NCI-H1105 treated with DMSO at 0.1 percent for 48 hours (cell line): ENCODE results near the gene EXOSC5.
A peak's percentile ranks its signal among the peaks of the same experiment; 100 is the strongest.
"Not testable (repeated sequence)": the region's sequence is repeated elsewhere in the genome, so short reads cannot be mapped to it uniquely, and the experiment has no call there.

Experiments
- DNase-seq: peaks from one replicate; lab custom pipeline; 2025; lab: John Stamatoyannopoulos, UW

The EXOSC5 gene

GRCh38 chr19:41397086-41398049, at the start of gene EXOSC5, which contains the start of gene BCKDHA:
EXOSC5 (minus strand) TSS chr19:41397359; CDS start chr19:41397328, 31 bp downstream.
BCKDHA (plus strand) TSS chr19:41397818; CDS start chr19:41397828, 10 bp downstream.
- peak; percentile 100 for DNase-seq

GRCh38 chr19:41445575-41445974, 48.4 kb upstream of the EXOSC5 start:
- no peak for DNase-seq

GRCh38 chr19:41443813-41444455, 46.8 kb upstream of the EXOSC5 start:
- DNase-seq: no peak

GRCh38 chr19:41442473-41443355, 45.6 kb upstream of the EXOSC5 start, which contains the start of gene ERICH4:
ERICH4 (plus strand) TSS chr19:41443156; CDS start chr19:41443170, 14 bp downstream.
- DNase-seq: no peak

GRCh38 chr19:41441321-41441945, 44.3 kb upstream of the EXOSC5 start:
- DNase-seq: no peak

GRCh38 chr19:41439441-41440222, 42.5 kb upstream of the EXOSC5 start, which contains the start of gene DMAC2:
DMAC2 (minus strand) TSS chr19:41439912; CDS start chr19:41439899, 13 bp downstream.
- DNase-seq: peak; percentile 98

- no peak for DNase-seq
Observed at GRCh38 chr19:41437944-41438574, 40.9 kb upstream of the EXOSC5 start.

- DNase-seq: no peak
Observed at GRCh38 chr19:41436674-41436951, 39.5 kb upstream of the EXOSC5 start.

GRCh38 chr19:41435936-41436673, 38.9 kb upstream of the EXOSC5 start:
- DNase-seq: no peak

GRCh38 chr19:41435376-41435775, 38.2 kb upstream of the EXOSC5 start:
- DNase-seq: not testable (repeated sequence)

GRCh38 chr19:41434450-41434849, 37.3 kb upstream of the EXOSC5 start:
- no peak for DNase-seq

GRCh38 chr19:41433171-41433570, 36.0 kb upstream of the EXOSC5 start:
- DNase-seq: no peak

GRCh38 chr19:41431426-41432386, 34.5 kb upstream of the EXOSC5 start:
- no peak for DNase-seq

- DNase-seq: no peak
Observed at GRCh38 chr19:41430922-41431321, 33.8 kb upstream of the EXOSC5 start.

- no peak for DNase-seq
Observed at GRCh38 chr19:41428481-41428859, 31.3 kb upstream of the EXOSC5 start.

GRCh38 chr19:41427647-41428480, 30.7 kb upstream of the EXOSC5 start:
- peak; percentile 84 for DNase-seq

- DNase-seq: peak; percentile 83
Observed at GRCh38 chr19:41426952-41427646, 29.9 kb upstream of the EXOSC5 start, which contains the start of gene B3GNT8. B3GNT8 (minus strand) TSS chr19:41427374; CDS start chr19:41426778, 596 bp downstream.
